T-helper 1 cell (primary cell): ENCODE measurements around the gene TTC23L.
"Not testable (repeated sequence)": the region's sequence is repeated elsewhere in the genome, so short reads cannot be mapped to it uniquely, and the experiment has no call there.

Experiments
- DNase-seq, 5 donors: peaks; one replicate each; pipeline ENCODE4 v3.0.0-alpha.2; 2012 to 2020

Gene TTC23L

GRCh38 chr5:34876275-34876674 is 37.3 kb downstream of the TTC23L start:
- DNase-seq = no peak

GRCh38 chr5:34881246-34881645 is 42.3 kb downstream of the TTC23L start:
- no peak for DNase-seq

- no peak for DNase-seq
These were observed 47.6 kb downstream of the TTC23L start for GRCh38 chr5:34886392-34887119.

- DNase-seq = no peak
These were observed 50.4 kb downstream of the TTC23L start for GRCh38 chr5:34889394-34889793.

GRCh38 chr5:34891981-34892380 is 53.0 kb downstream of the TTC23L start:
- no peak for DNase-seq

- DNase-seq = no peak
These were observed 53.5 kb downstream of the TTC23L start for GRCh38 chr5:34892414-34892813.

GRCh38 chr5:34894716-34895115 is 55.8 kb downstream of the TTC23L start:
- DNase-seq = no peak

- no peak for DNase-seq
These were observed 56.9 kb downstream of the TTC23L start for GRCh38 chr5:34895641-34896419.

- no peak for DNase-seq
These were observed 58.7 kb downstream of the TTC23L start for GRCh38 chr5:34897646-34898045.

- DNase-seq = peak; percentile 21 to 57 (median 47)
These were observed 59.4 kb downstream of the TTC23L start for GRCh38 chr5:34898258-34898895.

- DNase-seq = no peak
These were observed 60.1 kb downstream of the TTC23L start for GRCh38 chr5:34899066-34899465.

- DNase-seq = no peak
These were observed 61.7 kb downstream of the TTC23L start for GRCh38 chr5:34900652-34901051.

- no peak for DNase-seq
These were observed 64.3 kb downstream of the TTC23L start for GRCh38 chr5:34903260-34903659.

GRCh38 chr5:34905564-34905963 is 66.6 kb downstream of the TTC23L start:
- DNase-seq = no peak

GRCh38 chr5:34913072-34913471 is 74.1 kb downstream of the TTC23L start:
- DNase-seq = no peak

- DNase-seq = peak in 1 of 5 donors; percentile 33
These were observed 75.7 kb downstream of the TTC23L start for GRCh38 chr5:34914671-34915138.

- peak; percentile 85 to 97 (median 89) for DNase-seq
These were observed 76.3 kb downstream of the TTC23L start, which contains the start of the genes BRIX1 and RAD1 for GRCh38 chr5:34915139-34915855. Gene BRIX1 (plus strand): TSS chr5:34915711. CDS start chr5:34915739, 28 bp downstream. Gene RAD1 (minus strand): TSS chr5:34915504. CDS start chr5:34914892, 612 bp downstream.

- DNase-seq = no peak
These were observed 76.9 kb downstream of the TTC23L start for GRCh38 chr5:34915856-34916192.

- no peak for DNase-seq
These were observed 77.6 kb downstream of the TTC23L start for GRCh38 chr5:34916518-34916917.

- no peak for DNase-seq
These were observed 79.1 kb downstream of the TTC23L start for GRCh38 chr5:34918025-34918424.

- no peak for DNase-seq
These were observed 80.1 kb downstream of the TTC23L start for GRCh38 chr5:34919077-34919476.

- DNase-seq = not testable (repeated sequence)
These were observed 84.3 kb downstream of the TTC23L start for GRCh38 chr5:34923256-34923655.
